ENCODE measurements around the gene LDLRAP1.

The LDLRAP1 gene

GRCh38 chr1:25544243-25544764 lies 898 bp downstream of the LDLRAP1 start:
- no peak for DNase-seq (ENCODE audit: low read depth)

GRCh38 chr1:25544819-25545218 lies 1.4 kb downstream of the LDLRAP1 start:
- no peak for DNase-seq (ENCODE audit: low read depth)

GRCh38 chr1:25545767-25546166 lies 2.4 kb downstream of the LDLRAP1 start:
- DNase-seq (ENCODE audit: low read depth), result no peak

- no peak for DNase-seq (ENCODE audit: low read depth)
Observed at GRCh38 chr1:25546193-25546592, 2.8 kb downstream of the LDLRAP1 start.

- DNase-seq (ENCODE audit: low read depth), result no peak
Observed at GRCh38 chr1:25548601-25549000, 5.2 kb downstream of the LDLRAP1 start.

DNA sequence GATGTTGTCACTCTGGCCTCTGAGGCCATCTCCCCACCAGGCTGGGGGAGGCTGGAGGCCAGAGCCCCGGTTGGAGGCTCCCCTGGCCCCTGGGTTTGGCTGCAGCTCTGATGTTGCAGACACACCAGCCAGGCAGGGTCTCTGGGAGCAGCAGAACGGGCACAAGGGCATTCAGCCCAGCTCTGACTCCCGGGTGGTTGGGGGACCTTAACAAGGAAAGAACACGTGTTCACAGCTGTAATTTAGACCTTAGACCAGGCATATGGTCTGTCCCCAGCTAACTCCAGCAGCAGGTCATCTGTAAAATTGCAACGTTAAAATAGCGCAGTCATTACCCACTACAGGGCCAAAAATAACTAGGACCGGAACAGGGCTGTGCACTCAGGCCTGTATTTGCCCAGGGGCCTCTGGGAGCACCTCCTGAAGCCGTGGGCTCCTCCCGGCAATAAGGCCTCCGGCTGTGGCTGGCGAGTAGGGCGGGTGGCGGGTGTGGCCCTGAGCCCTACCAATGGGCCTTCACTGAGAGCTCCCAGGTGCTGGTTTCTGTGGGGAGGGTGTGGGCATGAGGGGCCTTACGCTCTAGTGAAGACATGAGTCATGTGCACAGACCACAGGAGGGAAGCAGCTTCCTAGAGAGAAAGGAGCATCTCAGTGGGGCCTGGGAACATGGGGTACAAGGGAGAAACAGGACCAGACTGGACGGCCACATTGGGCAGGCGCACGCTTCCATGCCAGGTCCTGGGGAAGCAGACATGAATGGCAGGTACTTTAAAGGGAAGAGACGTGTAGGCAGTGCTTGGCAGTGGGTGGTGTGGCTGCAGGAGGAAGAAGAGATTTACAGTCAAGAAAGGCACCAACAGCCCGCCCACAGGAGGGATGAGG lies 6.1 kb downstream of the LDLRAP1 start:
- DNase-seq (ENCODE audit: low read depth), result peak; percentile 54

- DNase-seq (ENCODE audit: low read depth), result no peak
Observed at GRCh38 chr1:25550155-25550506, 6.7 kb downstream of the LDLRAP1 start.

GRCh38 chr1:25550683-25551310 lies 7.4 kb downstream of the LDLRAP1 start:
- DNase-seq (ENCODE audit: low read depth), result no peak

GRCh38 chr1:25553749-25554429 lies 10.5 kb downstream of the LDLRAP1 start:
- DNase-seq (ENCODE audit: low read depth), result no peak

GRCh38 chr1:25554430-25554780 lies 11.0 kb downstream of the LDLRAP1 start:
- no peak for DNase-seq (ENCODE audit: low read depth)

DNA sequence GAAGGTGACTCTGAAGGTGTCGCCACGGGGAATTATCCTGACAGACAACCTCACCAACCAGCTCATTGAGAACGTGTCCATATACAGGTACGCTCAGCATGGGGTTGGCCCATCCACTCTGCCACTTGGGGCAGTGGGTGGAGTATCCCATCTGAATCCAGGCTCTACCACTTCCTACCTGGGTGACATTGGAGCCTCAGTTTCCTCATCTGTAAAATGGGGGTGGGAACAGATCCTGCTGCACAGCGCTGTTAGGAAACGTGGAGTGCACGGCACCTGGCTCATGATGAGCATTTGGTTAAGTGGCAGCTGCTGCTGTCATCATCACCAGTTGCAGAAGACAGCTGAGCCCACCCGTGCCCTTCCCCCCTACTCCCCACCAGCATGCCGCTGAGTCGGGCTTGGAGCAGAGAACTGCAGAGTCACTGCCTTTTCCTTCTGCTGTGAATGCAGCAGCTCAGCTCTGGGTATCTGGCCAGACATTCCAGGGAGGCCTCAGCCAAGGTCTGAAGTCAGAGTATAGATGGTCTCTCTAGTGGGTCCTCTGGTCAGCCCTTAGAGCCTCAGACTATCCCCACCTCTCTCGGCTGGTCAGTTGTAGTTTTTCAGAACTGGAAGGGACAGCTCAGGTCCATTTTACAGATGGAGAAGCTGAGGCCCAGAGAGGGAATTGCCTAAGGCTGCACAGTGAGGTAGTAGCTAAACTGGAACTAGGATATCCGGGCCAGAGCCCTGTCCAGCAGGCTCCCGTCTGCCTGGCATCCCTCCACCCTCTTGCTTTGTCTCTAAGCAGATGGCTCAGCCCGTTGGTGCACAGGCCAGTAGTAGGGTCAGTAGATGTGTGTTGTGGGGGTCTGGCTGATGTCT lies 11.7 kb downstream of the LDLRAP1 start:
- no peak for DNase-seq (ENCODE audit: low read depth)

DNA sequence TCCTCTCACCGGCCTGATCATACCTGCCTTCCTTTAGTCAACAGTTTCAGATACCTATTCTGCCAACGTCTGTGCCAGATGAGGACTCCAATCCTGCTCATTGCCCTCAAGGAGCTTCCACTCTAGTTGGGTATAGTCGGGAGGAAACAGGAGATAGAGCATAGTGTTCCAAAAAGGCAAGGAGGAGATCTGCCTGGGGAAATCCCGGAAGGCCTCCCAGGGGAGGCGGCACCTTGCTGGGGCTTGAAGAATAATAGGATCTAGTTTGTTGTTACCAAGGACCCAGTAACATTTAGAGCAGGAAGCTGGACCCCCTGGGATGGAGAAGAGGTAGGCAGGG lies 12.3 kb downstream of the LDLRAP1 start:
- DNase-seq (ENCODE audit: low read depth), result no peak

DNA sequence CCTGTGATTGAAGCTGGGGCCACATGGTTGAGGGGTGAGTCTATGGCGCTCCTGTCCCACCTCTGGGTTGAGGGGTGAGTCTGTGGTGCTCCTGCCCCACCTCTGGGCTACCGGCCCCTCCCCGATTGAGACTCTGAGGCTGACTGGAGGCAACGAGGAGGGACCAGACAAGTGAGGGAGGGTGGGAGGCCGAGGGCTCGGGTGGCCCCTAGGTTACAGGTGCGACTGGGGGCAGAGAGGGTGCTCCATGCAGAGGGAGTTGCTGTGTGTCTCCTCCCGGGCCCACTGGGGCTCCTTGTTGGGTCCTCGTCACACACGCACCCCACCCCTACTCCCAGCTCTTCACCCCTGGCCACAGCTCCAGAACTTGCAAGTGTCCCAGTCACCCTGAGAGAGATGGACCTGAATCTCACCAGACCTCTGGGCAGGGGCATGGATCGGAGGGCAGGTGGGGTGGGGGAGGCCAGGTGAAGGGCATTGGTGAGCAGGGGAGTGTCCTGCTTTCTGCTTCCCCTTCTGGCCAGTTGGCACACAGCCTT lies 12.8 kb downstream of the LDLRAP1 start:
- no peak for DNase-seq (ENCODE audit: low read depth)

DNA sequence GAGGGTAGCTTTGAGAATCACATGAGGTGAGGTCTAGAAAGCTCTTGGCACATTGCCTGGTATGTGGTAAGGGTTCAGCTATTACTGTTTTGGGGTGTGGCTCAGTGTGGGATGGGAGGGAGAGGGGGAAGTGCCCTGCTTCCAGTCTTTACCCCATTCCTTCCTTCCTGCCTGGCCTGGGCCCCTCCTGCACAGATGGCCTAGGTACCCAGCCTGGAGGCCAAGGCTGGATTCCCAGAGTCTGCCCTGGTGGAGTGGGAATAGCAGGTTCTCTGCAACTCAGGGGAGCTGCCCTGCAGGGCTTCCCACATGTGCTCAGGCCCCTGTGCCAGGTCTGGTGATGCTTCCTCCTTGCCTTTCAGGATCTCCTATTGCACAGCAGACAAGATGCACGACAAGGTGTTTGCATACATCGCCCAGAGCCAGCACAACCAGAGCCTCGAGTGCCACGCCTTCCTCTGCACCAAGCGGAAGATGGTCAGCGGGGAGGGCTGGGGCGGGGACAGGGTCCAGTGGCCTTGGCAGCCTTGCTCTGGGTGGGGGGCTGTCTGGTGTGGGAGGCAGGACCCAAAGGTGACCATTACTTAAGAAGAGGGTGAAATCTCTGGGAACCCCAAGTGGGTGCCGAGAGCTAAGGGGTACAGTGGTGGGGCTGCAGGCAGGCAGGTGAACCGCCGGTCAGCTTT lies 13.5 kb downstream of the LDLRAP1 start:
- DNase-seq (ENCODE audit: low read depth), result no peak

GRCh38 chr1:25557543-25557942 lies 14.1 kb downstream of the LDLRAP1 start:
- DNase-seq (ENCODE audit: low read depth), result no peak

DNA sequence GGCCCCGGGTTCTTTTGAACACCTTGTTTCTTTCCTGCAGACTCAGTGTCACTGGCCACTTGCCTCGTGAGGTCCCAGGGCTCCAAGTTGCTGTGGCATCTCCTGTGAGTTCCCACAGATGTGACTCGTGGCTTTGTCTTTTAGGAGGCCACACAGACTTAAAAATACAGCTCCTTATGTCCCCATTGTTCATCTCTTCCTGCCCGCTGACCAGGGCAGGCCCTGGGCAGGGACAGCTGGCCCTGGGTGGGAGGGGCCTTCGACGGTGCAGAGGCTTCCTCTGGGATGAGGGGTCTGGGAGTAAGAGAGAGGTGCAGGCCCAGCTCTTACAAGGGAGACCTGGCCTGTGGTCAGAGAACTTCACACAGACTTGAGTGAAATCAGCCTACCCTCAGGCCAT lies 15.6 kb downstream of the LDLRAP1 start:
- DNase-seq (ENCODE audit: low read depth), result no peak

GRCh38 chr1:25560001-25560400 lies 16.6 kb downstream of the LDLRAP1 start:
- no peak for DNase-seq (ENCODE audit: low read depth)

DNA sequence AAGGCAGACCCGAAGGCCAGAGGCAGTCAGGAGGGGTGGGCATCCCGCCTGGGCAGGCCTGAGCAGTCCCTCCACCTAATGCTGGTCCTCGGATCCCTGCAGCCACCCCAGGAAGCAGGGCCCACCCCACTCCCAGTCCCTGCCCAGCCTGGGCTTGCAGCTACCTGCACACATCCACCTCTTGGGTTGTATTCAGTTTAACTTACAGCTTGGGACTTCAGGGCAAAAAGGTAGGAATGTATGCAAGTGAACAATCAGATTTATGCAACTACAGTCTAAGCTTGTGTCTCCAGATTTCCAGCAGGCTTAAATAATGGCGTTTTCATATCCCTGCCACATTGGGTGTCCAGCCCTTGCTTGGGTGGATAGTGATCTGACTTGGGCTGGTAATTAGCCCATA lies 17.4 kb downstream of the LDLRAP1 start:
- no peak for DNase-seq (ENCODE audit: low read depth)

- no peak for DNase-seq (ENCODE audit: low read depth)
Observed at GRCh38 chr1:25561421-25562100, 18.2 kb downstream of the LDLRAP1 start.

GRCh38 chr1:25562101-25562927 lies 18.9 kb downstream of the LDLRAP1 start:
- DNase-seq (ENCODE audit: low read depth), result peak; percentile 76

All from activated gamma-delta T cell treated with anti-CD3 and anti-CD28 coated beads, Interleukin-2, amount 50 U/mL, for 16 hours (primary cell).